Measurements from ENCODE around the gene KLHDC7B. TPM values are rescaled to one million over a fixed set of nuclear protein-coding genes. Genes with fewer than 3 reads are reported as not detected.

Gene KLHDC7B
- total RNA-seq, 1 donor from 2014 or later: not detected

- no peak overlapping the region for H3K27ac Mint-ChIP-seq (ENCODE audit: unreplicated experiment)
- H3K4me1 Mint-ChIP-seq (ENCODE audit: unreplicated experiment): peaks cover 5% of the 10 kb centered on the region
- H3K27me3 Mint-ChIP-seq (ENCODE audit: unreplicated experiment): peaks cover 6% of the 10 kb centered on the region
- no peak for DNase-seq (ENCODE audit: low spot score)
- H3K36me3 Mint-ChIP-seq (ENCODE audit: low read depth, unreplicated experiment): no peaks in the 10 kb centered on the region
- H3K9me3 Mint-ChIP-seq (ENCODE audit: unreplicated experiment): no peaks in the 10 kb centered on the region
- H3K4me3 Mint-ChIP-seq (ENCODE audit: unreplicated experiment): no peak overlapping the region
- TF ChIP-seq, protein P1, sequence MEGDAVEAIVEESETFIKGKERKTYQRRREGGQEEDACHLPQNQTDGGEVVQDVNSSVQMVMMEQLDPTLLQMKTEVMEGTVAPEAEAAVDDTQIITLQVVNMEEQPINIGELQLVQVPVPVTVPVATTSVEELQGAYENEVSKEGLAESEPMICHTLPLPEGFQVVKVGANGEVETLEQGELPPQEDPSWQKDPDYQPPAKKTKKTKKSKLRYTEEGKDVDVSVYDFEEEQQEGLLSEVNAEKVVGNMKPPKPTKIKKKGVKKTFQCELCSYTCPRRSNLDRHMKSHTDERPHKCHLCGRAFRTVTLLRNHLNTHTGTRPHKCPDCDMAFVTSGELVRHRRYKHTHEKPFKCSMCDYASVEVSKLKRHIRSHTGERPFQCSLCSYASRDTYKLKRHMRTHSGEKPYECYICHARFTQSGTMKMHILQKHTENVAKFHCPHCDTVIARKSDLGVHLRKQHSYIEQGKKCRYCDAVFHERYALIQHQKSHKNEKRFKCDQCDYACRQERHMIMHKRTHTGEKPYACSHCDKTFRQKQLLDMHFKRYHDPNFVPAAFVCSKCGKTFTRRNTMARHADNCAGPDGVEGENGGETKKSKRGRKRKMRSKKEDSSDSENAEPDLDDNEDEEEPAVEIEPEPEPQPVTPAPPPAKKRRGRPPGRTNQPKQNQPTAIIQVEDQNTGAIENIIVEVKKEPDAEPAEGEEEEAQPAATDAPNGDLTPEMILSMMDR (IDR thresholded peaks at IDR 0.05; ENCODE audit: unreplicated experiment): no peak
Measured at GRCh38 chr22:50548921-50549790, 3.5 kb downstream of the KLHDC7B start.

DNA sequence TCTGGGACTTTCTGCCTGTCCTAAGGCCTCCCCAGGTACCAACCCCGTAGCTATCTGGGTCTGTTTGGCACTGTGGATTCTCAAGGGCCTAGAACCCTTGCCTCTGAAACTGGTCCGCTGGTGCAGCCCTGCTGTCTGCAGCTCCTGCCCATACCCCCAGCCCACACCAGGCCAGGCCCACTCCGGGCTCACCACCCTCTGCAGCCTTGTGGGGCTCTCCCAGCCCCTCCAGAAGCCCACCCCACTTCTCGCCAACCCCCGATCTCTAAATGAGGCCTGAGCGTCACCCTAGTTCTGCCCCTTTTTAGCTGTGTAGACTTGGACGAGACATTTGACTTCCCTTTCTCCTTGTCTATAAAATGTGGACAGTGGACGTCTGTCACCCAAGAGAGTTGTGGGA lies 4.7 kb downstream of the KLHDC7B start:
- no peaks in the 10 kb centered on the region for H3K9me3 Mint-ChIP-seq (ENCODE audit: unreplicated experiment)
- no peak overlapping the region for H3K27ac Mint-ChIP-seq (ENCODE audit: unreplicated experiment)
- H3K4me3 Mint-ChIP-seq (ENCODE audit: unreplicated experiment): no peak overlapping the region
- peaks cover 6% of the 10 kb centered on the region for H3K27me3 Mint-ChIP-seq (ENCODE audit: unreplicated experiment)
- no peaks in the 10 kb centered on the region for H3K36me3 Mint-ChIP-seq (ENCODE audit: low read depth, unreplicated experiment)
- TF ChIP-seq, protein P1 (IDR thresholded peaks at IDR 0.05; ENCODE audit: unreplicated experiment): no peak
- DNase-seq (ENCODE audit: low spot score): no peak
- peaks cover 5% of the 10 kb centered on the region for H3K4me1 Mint-ChIP-seq (ENCODE audit: unreplicated experiment)

GRCh38 chr22:50551160-50551752 lies 5.6 kb downstream of the KLHDC7B start:
- Mint-ChIP-seq H3K27ac (ENCODE audit: unreplicated experiment) (no peak overlapping the region), H3K4me3 (ENCODE audit: unreplicated experiment) (no peak overlapping the region), H3K36me3 (ENCODE audit: low read depth, unreplicated experiment) (no peaks in the 10 kb centered on the region), H3K9me3 (ENCODE audit: unreplicated experiment) (no peaks in the 10 kb centered on the region), H3K4me1 (ENCODE audit: unreplicated experiment) (peaks cover 5% of the 10 kb centered on the region), H3K27me3 (ENCODE audit: unreplicated experiment) (peaks cover 6% of the 10 kb centered on the region)
- TF ChIP-seq, protein P1 (IDR thresholded peaks at IDR 0.05; ENCODE audit: unreplicated experiment): no peak
- DNase-seq (ENCODE audit: low spot score): no peak

DNA sequence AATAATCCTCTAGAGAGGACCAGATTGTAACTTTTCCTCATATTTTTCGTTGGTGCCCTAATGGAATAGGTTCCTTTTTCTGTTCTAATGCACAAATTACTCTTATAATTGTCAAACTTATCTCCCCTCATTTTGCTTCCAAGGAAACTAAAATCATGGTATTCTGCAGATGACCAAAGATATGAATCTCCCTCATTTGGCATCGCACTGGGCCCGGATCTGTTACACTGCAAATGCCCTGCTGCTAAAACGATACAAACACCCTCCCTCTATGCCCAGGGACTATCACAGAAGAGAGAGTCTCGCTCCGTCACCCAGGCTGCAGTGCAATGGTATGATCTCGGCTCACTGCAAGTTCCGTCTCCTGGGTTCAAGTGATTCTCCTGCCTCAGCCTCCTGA lies 7.6 kb downstream of the KLHDC7B start:
- Mint-ChIP-seq H3K4me3 (ENCODE audit: unreplicated experiment) (no peak overlapping the region), H3K27me3 (ENCODE audit: unreplicated experiment) (peaks cover 10% of the 10 kb centered on the region), H3K4me1 (ENCODE audit: unreplicated experiment) (peaks cover 5% of the 10 kb centered on the region), H3K27ac (ENCODE audit: unreplicated experiment) (no peak overlapping the region), H3K36me3 (ENCODE audit: low read depth, unreplicated experiment) (no peaks in the 10 kb centered on the region), H3K9me3 (ENCODE audit: unreplicated experiment) (no peaks in the 10 kb centered on the region)
- TF ChIP-seq, protein P1 (IDR thresholded peaks at IDR 0.05; ENCODE audit: unreplicated experiment): no peak
- DNase-seq (ENCODE audit: low spot score): no peak

GRCh38 chr22:50556703-50557102 lies 11.0 kb downstream of the KLHDC7B start:
- no peak overlapping the region for H3K27ac Mint-ChIP-seq (ENCODE audit: unreplicated experiment)
- TF ChIP-seq, protein P1 (IDR thresholded peaks at IDR 0.05; ENCODE audit: unreplicated experiment): no peak
- H3K27me3 Mint-ChIP-seq (ENCODE audit: unreplicated experiment): peaks cover 16% of the 10 kb centered on the region
- H3K9me3 Mint-ChIP-seq (ENCODE audit: unreplicated experiment): no peaks in the 10 kb centered on the region
- H3K4me1 Mint-ChIP-seq (ENCODE audit: unreplicated experiment): peaks cover 3% of the 10 kb centered on the region
- no peaks in the 10 kb centered on the region for H3K36me3 Mint-ChIP-seq (ENCODE audit: low read depth, unreplicated experiment)
- DNase-seq (ENCODE audit: low spot score): no peak
- H3K4me3 Mint-ChIP-seq (ENCODE audit: unreplicated experiment): no peak overlapping the region
